Ishikawa (cell line): ENCODE results near the gene APOA4.

ENCODE experiments used
- CREB1 ChIP-seq: IDR thresholded peaks from 2 replicates; pipeline ENCODE4 v1.6.1; 2012; ENCODE audit warnings: low read depth
- RAD21 ChIP-seq: IDR thresholded peaks from 2 replicates; pipeline ENCODE4 v1.6.1; 2012; ENCODE audit warnings: low read depth
- REST ChIP-seq: IDR thresholded peaks from 2 replicates; pipeline ENCODE4 v1.6.1; 2012; ENCODE audit warnings: low read depth, mild to moderate bottlenecking
- YY1 ChIP-seq: IDR thresholded peaks from 2 replicates; pipeline ENCODE4 v1.6.1; 2012; ENCODE audit warnings: low read depth
- ZBTB7A ChIP-seq: IDR thresholded peaks from 2 replicates; pipeline ENCODE4 v1.6.1; 2012; ENCODE audit warnings: low read depth
- TF ChIP-seq, protein P1 (sequence below): IDR thresholded peaks from 2 replicates; pipeline ENCODE4 v1.6.1; 2012

GRCh38 chr11:116851626-116852025 is 28.5 kb upstream of the APOA4 start:
- TF ChIP-seq, protein P1, sequence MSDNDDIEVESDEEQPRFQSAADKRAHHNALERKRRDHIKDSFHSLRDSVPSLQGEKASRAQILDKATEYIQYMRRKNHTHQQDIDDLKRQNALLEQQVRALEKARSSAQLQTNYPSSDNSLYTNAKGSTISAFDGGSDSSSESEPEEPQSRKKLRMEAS: no peak
- no peak for TF ChIP-seq RAD21
- TF ChIP-seq ZBTB7A: no peak
- no peak for TF ChIP-seq YY1
- TF ChIP-seq REST: no peak
- TF ChIP-seq CREB1: no peak
